ENCODE results near the gene CUZD1.

Gene CUZD1

DNA sequence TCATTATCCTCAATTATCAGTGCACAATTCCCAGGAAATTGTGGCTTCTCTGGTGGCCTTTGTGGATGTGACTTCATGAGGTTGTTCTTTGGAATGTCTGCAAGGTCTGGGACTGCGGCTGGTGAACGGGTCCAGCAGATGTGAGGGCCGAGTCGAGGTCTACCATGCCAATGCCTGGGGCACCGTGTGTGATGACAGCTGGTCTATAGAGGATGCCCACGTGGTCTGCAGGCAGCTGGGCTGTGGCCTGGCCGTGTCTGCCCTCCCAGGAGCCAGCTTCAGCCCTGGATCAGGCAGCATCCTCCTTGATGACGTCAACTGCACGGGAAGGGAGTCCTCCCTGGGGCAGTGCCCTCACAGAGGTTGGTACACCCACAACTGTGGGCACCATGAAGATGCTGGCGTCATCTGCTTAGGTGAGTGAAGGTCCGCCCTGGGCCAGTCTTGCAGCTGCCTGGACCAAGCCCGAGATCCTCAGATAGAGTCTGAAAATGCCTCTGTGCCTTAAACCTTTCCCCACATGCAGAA, 46.9 kb downstream of the CUZD1 start:
- DNase-seq, result no peak

DNA sequence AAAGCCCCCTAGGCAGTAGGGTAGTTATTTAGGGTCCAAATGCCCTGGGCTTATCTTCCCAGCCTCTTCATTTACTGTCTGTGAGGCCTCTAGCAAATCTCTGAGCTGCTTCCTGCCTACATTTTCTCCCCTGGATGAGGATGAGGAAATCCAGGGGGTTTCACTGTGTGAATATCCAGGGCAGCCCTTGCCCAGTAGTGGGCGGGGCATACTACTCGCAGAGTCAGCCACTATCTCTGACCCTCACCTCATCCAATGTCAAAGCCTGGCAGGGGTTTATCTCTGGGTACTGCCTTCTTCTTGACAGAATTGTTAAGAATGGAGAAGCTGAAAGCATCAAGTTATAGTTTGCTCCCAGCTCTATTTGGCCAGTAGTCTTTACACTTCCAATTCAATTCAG, 48.9 kb downstream of the CUZD1 start:
- no peak for DNase-seq

GRCh38 chr10:122795924-122796323, 49.7 kb downstream of the CUZD1 start:
- no peak for DNase-seq

DNA sequence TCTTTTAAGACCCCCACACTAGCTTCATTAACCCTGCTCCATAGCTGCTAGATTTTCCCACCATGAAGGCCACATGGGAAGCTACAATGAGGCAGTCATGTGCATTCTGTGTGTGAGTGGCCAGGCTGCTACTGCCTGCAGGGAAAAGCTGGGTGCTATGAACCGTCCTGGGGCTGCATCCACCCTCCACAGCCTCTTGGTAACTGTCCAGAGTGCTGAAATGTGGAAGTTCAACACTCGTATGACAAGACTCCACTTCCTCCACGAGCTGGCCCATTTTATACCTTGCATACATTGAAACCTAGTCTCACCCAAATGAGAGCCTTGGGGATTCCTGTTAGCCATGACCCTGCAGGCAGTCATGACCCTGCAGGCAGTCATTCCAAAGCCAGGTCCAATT, 59.4 kb downstream of the CUZD1 start:
- no peak for DNase-seq

DNA sequence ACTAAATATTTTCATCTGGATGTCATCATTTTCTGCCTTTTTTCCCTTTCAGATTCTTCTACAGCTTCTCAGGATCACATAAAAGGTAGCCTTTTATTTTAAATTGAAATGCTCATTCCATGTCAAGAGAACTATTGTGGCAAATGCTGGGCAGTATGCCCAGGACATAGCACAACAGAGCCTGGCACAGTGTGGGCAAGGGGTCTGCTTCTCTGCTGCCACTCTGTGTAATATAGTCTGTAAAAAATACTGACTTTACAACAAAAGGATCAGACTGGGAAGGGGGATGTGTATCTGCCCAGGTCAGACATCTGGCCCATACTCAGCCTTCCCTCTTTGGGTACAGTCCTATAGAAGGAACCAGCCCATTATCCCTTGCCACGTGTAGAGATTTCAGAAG, 62.7 kb downstream of the CUZD1 start:
- DNase-seq, result no peak
